Measurements from ENCODE around the gene EXOC5. TPM values are rescaled to one million over a fixed set of nuclear protein-coding genes. Genes with fewer than 3 reads are reported as not detected.

The EXOC5 gene
- total RNA-seq, 4 donors from 2014 or later: 41.3 to 65.4 (median 43.1) TPM

DNA sequence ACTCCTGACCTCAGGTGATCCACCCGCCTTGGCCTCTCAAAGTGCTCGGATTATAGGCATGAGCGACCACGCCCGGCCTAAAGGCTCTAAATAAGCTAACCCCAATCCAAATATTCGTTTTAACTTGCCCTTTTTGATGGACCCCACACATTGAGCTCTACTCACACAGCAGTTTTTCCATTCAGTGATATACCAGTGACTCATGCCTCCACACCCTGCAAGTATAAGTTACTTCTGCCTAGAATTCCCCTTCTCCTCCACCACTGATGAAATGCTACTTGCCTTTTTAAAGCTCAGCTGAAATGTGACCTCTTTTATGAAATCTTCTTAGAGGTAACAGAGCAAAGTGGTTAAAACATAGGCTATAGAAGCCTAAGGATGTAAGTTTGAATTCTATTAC is 68.8 kb downstream of the EXOC5 start:
- no peak for DNase-seq
- no peak overlapping the region for H3K4me3 ChIP-seq (replicated peaks in 1 of 3)
- no peaks in the 10 kb centered on the region for H3K36me3 ChIP-seq
- no peak overlapping the region for H3K27ac ChIP-seq
- H3K27me3 ChIP-seq: no peaks in the 10 kb centered on the region
- no peaks in the 10 kb centered on the region for H3K4me1 ChIP-seq
- intact Hi-C loops (cut with DNase I): no loop called here
- no peaks in the 10 kb centered on the region for H3K9me3 ChIP-seq
- 75 to 81% methylated on average over 6 of the region's 6 CpGs for WGBS, 2 donors
- TF ChIP-seq, protein P1, sequence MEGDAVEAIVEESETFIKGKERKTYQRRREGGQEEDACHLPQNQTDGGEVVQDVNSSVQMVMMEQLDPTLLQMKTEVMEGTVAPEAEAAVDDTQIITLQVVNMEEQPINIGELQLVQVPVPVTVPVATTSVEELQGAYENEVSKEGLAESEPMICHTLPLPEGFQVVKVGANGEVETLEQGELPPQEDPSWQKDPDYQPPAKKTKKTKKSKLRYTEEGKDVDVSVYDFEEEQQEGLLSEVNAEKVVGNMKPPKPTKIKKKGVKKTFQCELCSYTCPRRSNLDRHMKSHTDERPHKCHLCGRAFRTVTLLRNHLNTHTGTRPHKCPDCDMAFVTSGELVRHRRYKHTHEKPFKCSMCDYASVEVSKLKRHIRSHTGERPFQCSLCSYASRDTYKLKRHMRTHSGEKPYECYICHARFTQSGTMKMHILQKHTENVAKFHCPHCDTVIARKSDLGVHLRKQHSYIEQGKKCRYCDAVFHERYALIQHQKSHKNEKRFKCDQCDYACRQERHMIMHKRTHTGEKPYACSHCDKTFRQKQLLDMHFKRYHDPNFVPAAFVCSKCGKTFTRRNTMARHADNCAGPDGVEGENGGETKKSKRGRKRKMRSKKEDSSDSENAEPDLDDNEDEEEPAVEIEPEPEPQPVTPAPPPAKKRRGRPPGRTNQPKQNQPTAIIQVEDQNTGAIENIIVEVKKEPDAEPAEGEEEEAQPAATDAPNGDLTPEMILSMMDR (IDR thresholded peaks at IDR 0.05): no peak
- no peak for TF ChIP-seq POLR2A (IDR thresholded peaks at IDR 0.05)

- Histone ChIP-seq H3K4me3 (replicated peaks in 1 of 3) (no peak overlapping the region), H3K27me3 (no peaks in the 10 kb centered on the region), H3K36me3 (no peaks in the 10 kb centered on the region), H3K27ac (peak overlapping the region; percentile 27 to 66 (median 39)), H3K9me3 (no peaks in the 10 kb centered on the region), H3K4me1 (peaks cover 7 to 9% of the 10 kb centered on the region in 2 donors)
- intact Hi-C loops (cut with DNase I): no loop called here
- WGBS, 2 donors: 35 to 47% methylated on average over 7 of the region's 7 CpGs
- TF ChIP-seq, protein P1 (IDR thresholded peaks at IDR 0.05): peak in 4 of 6 experiments; percentile 46 to 65 (median 54)
- no peak for TF ChIP-seq POLR2A (IDR thresholded peaks at IDR 0.05)
- DNase-seq: peak in 1 of 2 donors; percentile 4
These were observed 79.6 kb downstream of the EXOC5 start for GRCh38 chr14:57189070-57189469.

DNA sequence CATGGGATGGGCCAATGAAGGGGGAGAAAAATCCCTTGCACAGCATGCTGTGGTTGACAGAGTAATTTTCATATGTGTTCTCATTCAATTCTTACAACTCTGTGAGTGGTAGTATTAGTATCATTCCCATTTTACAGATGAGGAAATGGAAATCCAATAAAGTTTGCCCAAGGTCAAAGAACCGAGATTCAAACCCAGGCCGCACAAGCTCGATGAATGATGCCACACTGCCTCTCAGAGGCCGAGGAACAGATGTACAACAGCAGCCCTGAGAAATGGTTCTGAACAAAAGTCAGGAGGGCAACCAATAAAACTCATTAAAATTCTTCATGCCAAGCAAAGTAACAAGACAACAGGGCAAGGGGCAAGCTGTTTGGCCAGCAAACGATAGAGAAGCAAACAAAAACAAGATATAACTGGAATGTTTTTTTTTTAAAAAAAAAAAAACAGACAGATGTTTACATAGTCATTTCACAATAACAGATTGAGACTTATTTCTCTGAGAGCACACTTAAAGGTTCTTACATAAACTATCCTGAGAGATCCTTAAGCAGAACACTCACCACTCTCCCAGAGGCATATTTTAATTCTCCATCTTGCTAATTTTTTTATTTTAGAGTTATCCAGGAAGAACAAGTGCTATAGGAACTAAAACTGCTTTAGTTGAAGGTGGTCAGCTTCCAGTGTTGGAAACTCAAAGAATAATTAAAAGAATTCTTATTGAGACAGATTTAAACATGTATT is 85.8 kb downstream of the EXOC5 start:
- TF ChIP-seq, protein P1 (IDR thresholded peaks at IDR 0.05): peak in 2 of 6 experiments; percentile 35 to 39
- TF ChIP-seq POLR2A (IDR thresholded peaks at IDR 0.05): no peak
- Histone ChIP-seq H3K4me3 (replicated peaks in 1 of 3) (no peak overlapping the region), H3K27me3 (no peaks in the 10 kb centered on the region), H3K36me3 (no peaks in the 10 kb centered on the region), H3K27ac (no peak overlapping the region), H3K9me3 (no peaks in the 10 kb centered on the region), H3K4me1 (peaks cover 7 to 11% of the 10 kb centered on the region in 2 donors)
- intact Hi-C loops (cut with DNase I): no loop called here
- peak; percentile 4 to 16 for DNase-seq
- whole genome bisulfite sequencing, 2 donors: 20 to 25% methylated on average over 5 of the region's 5 CpGs

DNA sequence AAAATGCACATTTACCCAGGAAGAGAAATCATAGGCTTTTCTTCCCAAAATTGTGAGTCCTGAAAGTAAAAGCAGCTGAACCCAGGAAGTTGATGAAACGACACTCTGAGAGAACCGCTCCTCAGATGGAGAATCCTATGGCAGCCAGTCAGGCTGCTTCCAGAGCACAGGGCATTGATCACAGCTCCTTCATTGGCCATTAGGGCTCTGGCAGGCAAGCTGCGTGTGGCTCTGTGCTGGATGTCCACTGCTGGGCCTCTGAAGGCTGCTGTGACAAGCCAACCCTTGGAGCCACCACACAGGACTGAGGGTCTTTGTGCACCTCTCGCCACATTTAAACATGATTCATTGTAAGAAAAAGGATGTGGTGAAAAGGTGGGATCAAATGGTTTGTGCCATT is 89.4 kb downstream of the EXOC5 start:
- intact Hi-C loops (cut with DNase I): no loop called here
- no peak for DNase-seq
- WGBS, 2 donors: 80 to 94% methylated on average over 4 of the region's 4 CpGs
- Histone ChIP-seq H3K27me3 (no peaks in the 10 kb centered on the region), H3K4me3 (replicated peaks in 1 of 3) (no peak overlapping the region), H3K4me1 (peaks cover 7 to 11% of the 10 kb centered on the region in 2 donors), H3K9me3 (no peaks in the 10 kb centered on the region), H3K36me3 (no peaks in the 10 kb centered on the region), H3K27ac (no peak overlapping the region)
- TF ChIP-seq, protein P1 (IDR thresholded peaks at IDR 0.05): no peak
- no peak for TF ChIP-seq POLR2A (IDR thresholded peaks at IDR 0.05)

DNA sequence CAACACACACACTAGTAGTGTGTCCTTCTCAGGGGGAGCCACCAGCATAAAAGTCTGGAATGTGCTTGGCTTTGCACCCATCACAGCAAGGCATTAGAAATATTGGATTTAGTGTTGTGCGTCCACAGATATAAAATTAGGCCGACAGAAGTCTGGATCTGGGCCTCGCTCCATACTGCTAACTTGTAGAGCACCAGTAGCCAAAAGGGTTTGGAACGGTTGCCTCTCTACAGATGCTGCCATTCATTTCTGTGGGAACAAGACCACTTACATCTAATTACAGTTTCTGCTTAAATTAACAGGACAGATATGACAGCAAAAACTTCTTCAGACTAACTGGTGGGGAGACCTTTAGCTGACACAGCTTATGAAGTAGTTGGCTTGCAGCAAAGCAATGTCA is 94.2 kb downstream of the EXOC5 start:
- DNase-seq: no peak
- H3K9me3 ChIP-seq: no peaks in the 10 kb centered on the region
- 90 to 92% methylated on average over 4 of the region's 4 CpGs for WGBS, 2 donors
- H3K27me3 ChIP-seq: no peaks in the 10 kb centered on the region
- no peaks in the 10 kb centered on the region for H3K4me1 ChIP-seq
- no peak overlapping the region for H3K27ac ChIP-seq
- no peak overlapping the region for H3K4me3 ChIP-seq (replicated peaks in 1 of 3)
- TF ChIP-seq, protein P1 (IDR thresholded peaks at IDR 0.05): no peak
- no peak for TF ChIP-seq POLR2A (IDR thresholded peaks at IDR 0.05)
- H3K36me3 ChIP-seq: no peaks in the 10 kb centered on the region
- intact Hi-C loops (cut with DNase I): no loop called here
